Thymus (tissue), 11 donors: Measurements from ENCODE around the gene ZDHHC13. TPM values are rescaled to one million over a fixed set of nuclear protein-coding genes. Genes with fewer than 3 reads are reported as not detected.

ENCODE experiments used
- DNase-seq, 9 donors: peaks; one replicate each; pipeline ENCODE4 v3.0.0-alpha.2; 2013; ENCODE audit warnings: low spot score in 9 of 9, low read depth in 6 of 9, missing footprints in 1 of 9
- H3K27ac ChIP-seq, 2 donors: one replicate each; pipeline ENCODE4 v1.5.1; 2013; ENCODE audit warnings: control low read depth in 1 of 2, low read depth in 1 of 2, low read length in 1 of 2, mild to moderate bottlenecking in 1 of 2, moderate library complexity in 1 of 2
- H3K27me3 ChIP-seq, 2 donors: one replicate each; pipeline ENCODE4 v1.5.1; 2013; ENCODE audit warnings: low read length in 1 of 2; ENCODE audit not compliant: control insufficient read depth in 2 of 2, insufficient read depth in 1 of 2
- H3K36me3 ChIP-seq, 2 donors: one replicate each; pipeline ENCODE4 v1.5.1; 2013; ENCODE audit warnings: low read length in 1 of 2, mild to moderate bottlenecking in 1 of 2, moderate library complexity in 1 of 2; ENCODE audit not compliant: control insufficient read depth in 2 of 2, insufficient read depth in 2 of 2
- H3K4me1 ChIP-seq, 2 donors: one replicate each; pipeline ENCODE4 v1.5.1; 2013; ENCODE audit warnings: low read length in 2 of 2; ENCODE audit not compliant: control insufficient read depth in 2 of 2, insufficient read depth in 2 of 2
- H3K4me3 ChIP-seq, 2 donors: one replicate each; pipeline ENCODE4 v1.5.1; 2013; ENCODE audit warnings: low read length in 2 of 2, control low read depth in 1 of 2, mild to moderate bottlenecking in 1 of 2
- H3K9me3 ChIP-seq, 2 donors: one replicate each; pipeline ENCODE4 v1.5.1; 2013; ENCODE audit warnings: low read length in 1 of 2, mild to moderate bottlenecking in 1 of 2; ENCODE audit not compliant: control insufficient read depth in 2 of 2, insufficient read depth in 1 of 2
- WGBS: extraction: QIAGEN DNeasy Blood & Tissue Kit; methylation state at CpG from one replicate; pipeline ENCODE4 v1.1.7; 2013; 5-methylcytosine and 5-hydroxymethylcytosine counted together
- polyA plus RNA-seq: library from polyadenylated mRNA; stranded (reverse); fragments of 200-250 nt; gene quantifications from one replicate; pipeline ENCODE4 v1.2.3, GENCODE V29; 2013
- total RNA-seq: library from RNA; stranded (reverse); fragments of 120-200 nt; gene quantifications from one replicate; pipeline ENCODE4 v1.2.4, GENCODE V29; 2013
- donor health status: healthy.

Gene ZDHHC13
- total and polyA plus RNA-seq, 2 donors = 15.7 to 23.6 TPM

GRCh38 chr11:19173004-19173689 lies 56.2 kb downstream of the ZDHHC13 start:
- H3K36me3 ChIP-seq = peaks cover 13 to 37% of the 10 kb centered on the region in 2 donors
- H3K4me3 ChIP-seq = no peak overlapping the region
- no peaks in the 10 kb centered on the region for H3K9me3 ChIP-seq
- H3K4me1 ChIP-seq = no peaks in the 10 kb centered on the region
- 98% methylated on average over 9 of the region's 9 CpGs for WGBS
- no peaks in the 10 kb centered on the region for H3K27me3 ChIP-seq
- no peak overlapping the region for H3K27ac ChIP-seq
- DNase-seq = no peak

- WGBS = over 99% methylated on average over 7 of the region's 7 CpGs
- no peak overlapping the region for H3K27ac ChIP-seq
- no peaks in the 10 kb centered on the region for H3K27me3 ChIP-seq
- H3K9me3 ChIP-seq = no peaks in the 10 kb centered on the region
- no peaks in the 10 kb centered on the region for H3K4me1 ChIP-seq
- H3K36me3 ChIP-seq = peaks cover 13 to 35% of the 10 kb centered on the region in 2 donors
- DNase-seq = no peak
- H3K4me3 ChIP-seq = no peak overlapping the region
Measured at GRCh38 chr11:19173964-19174638, 57.1 kb downstream of the ZDHHC13 start.

- Histone ChIP-seq H3K36me3 (peaks cover 13 to 31% of the 10 kb centered on the region in 2 donors), H3K27ac (no peak overlapping the region), H3K9me3 (no peaks in the 10 kb centered on the region), H3K4me3 (no peak overlapping the region), H3K27me3 (no peaks in the 10 kb centered on the region), H3K4me1 (no peaks in the 10 kb centered on the region)
- 93% methylated on average over 2 of the region's 2 CpGs for WGBS
- DNase-seq = no peak
Measured at GRCh38 chr11:19176629-19177186, 59.7 kb downstream of the ZDHHC13 start.

- Histone ChIP-seq H3K36me3 (no peaks in the 10 kb centered on the region), H3K27me3 (no peaks in the 10 kb centered on the region), H3K27ac (no peak overlapping the region), H3K4me1 (no peaks in the 10 kb centered on the region), H3K9me3 (no peaks in the 10 kb centered on the region), H3K4me3 (no peak overlapping the region)
- no peak for DNase-seq
- WGBS = 88% methylated on average over 5 of the region's 5 CpGs
Measured at GRCh38 chr11:19181531-19182261, 64.7 kb downstream of the ZDHHC13 start.

- Histone ChIP-seq H3K9me3 (no peaks in the 10 kb centered on the region), H3K27ac (no peak overlapping the region), H3K36me3 (no peaks in the 10 kb centered on the region), H3K4me3 (no peak overlapping the region), H3K4me1 (no peaks in the 10 kb centered on the region), H3K27me3 (no peaks in the 10 kb centered on the region)
- 97% methylated on average over 7 of the region's 7 CpGs for WGBS
- no peak for DNase-seq
Measured at GRCh38 chr11:19183646-19184045, 66.7 kb downstream of the ZDHHC13 start.

- Histone ChIP-seq H3K4me3 (no peak overlapping the region), H3K9me3 (no peaks in the 10 kb centered on the region), H3K27me3 (no peaks in the 10 kb centered on the region), H3K4me1 (no peaks in the 10 kb centered on the region), H3K27ac (no peak overlapping the region), H3K36me3 (no peaks in the 10 kb centered on the region)
- DNase-seq = no peak
- 93% methylated on average over 2 of the region's 2 CpGs for WGBS
Measured at GRCh38 chr11:19185036-19185435, 68.1 kb downstream of the ZDHHC13 start.

- no peaks in the 10 kb centered on the region for H3K4me1 ChIP-seq
- WGBS = 77% methylated on average over 6 of the region's 6 CpGs
- H3K9me3 ChIP-seq = no peaks in the 10 kb centered on the region
- H3K4me3 ChIP-seq = no peak overlapping the region
- DNase-seq = no peak
- no peaks in the 10 kb centered on the region for H3K27me3 ChIP-seq
- H3K36me3 ChIP-seq = no peaks in the 10 kb centered on the region
- no peak overlapping the region for H3K27ac ChIP-seq
Measured at GRCh38 chr11:19185516-19186052, 68.6 kb downstream of the ZDHHC13 start.

- Histone ChIP-seq H3K4me3 (no peak overlapping the region), H3K4me1 (no peaks in the 10 kb centered on the region), H3K27ac (no peak overlapping the region), H3K27me3 (no peaks in the 10 kb centered on the region), H3K36me3 (no peaks in the 10 kb centered on the region), H3K9me3 (no peaks in the 10 kb centered on the region)
- WGBS = 89% methylated on average over 5 of the region's 5 CpGs
- DNase-seq = no peak
Measured at GRCh38 chr11:19187114-19187832, 70.3 kb downstream of the ZDHHC13 start.
